NCI-H1694 treated with DMSO at 0.1 percent for 48 hours (cell line): ENCODE measurements around the gene EVI5L.
"Not testable (repeated sequence)": the region's sequence is repeated elsewhere in the genome, so short reads cannot be mapped to it uniquely, and the experiment has no call there.

Experiments used
- DNase-seq: peaks from one replicate; lab custom pipeline; 2025; lab: John Stamatoyannopoulos, UW

EVI5L gene

DNA sequence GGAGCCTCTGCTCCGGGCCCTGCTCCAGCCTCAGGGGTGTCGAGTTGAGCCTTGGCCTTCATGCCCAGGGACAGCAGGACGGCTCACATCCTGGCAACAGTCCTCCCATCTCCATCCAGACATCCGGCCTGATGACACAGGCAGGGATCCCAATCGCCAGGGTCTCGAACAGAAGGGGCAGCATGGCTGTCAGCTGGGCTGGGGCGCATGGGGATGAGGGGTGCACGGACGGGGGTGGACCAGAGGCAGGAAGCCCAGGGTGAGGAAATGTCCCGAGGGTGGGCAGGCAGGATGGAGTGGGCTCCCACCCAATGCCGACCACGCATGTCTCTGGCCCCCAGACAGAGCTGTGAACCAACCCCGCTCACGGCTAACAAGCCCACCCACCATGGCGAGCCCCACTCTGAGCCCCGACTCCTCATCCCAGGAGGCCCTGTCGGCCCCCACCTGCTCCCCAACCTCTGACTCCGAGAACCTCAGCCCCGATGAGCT, 16.2 kb downstream of the EVI5L start:
- DNase-seq: no peak

DNA sequence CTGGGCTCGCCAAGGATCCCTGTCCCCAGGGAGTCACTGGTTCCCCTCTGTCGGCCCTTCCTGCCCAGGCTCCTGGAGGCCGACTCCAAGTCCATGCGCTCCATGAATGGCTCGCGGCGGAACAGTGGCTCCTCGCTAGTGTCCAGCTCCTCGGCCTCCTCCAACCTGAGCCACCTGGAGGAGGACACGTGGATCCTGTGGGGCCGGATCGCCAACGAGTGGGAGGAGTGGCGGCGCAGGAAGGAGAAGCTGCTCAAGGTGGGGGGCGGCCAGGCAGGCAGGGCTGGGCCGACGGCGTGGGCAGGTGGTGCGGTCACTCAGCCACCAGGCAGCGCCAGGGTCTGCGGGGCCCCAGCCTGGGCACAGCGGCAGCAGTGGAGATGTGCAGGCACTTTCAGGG, 17.6 kb downstream of the EVI5L start:
- DNase-seq: no peak

DNA sequence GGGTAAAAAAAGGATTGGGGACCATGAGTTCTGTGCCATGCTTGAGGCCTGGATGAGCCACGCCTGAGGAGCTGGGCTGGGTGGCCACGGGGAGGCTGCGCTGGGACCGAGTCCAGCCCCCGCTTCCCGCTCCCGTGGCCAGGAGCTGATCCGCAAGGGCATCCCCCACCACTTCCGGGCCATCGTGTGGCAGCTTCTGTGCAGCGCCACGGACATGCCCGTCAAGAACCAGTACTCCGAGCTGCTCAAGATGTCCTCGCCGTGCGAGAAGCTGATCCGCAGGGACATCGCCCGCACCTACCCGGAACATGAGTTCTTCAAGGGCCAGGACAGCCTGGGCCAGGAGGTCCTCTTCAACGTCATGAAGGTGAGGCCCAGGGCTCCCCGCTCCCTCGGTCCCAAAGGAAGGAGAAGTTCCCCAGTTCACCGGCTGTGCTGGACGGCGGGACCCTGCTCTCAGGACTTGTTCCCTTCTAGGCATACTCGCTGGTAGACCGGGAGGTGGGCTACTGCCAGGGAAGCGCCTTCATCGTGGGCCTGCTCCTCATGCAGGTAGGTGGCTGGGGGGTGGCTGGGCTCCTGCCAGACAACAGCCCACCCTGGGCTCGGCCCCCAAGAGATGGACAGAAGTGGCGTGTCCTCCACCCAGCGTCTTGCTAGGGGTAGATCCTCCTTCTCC, 18.9 kb downstream of the EVI5L start:
- DNase-seq: no peak

- DNase-seq: no peak
Observed at GRCh38 chr19:7849631-7849999, 19.6 kb downstream of the EVI5L start.

DNA sequence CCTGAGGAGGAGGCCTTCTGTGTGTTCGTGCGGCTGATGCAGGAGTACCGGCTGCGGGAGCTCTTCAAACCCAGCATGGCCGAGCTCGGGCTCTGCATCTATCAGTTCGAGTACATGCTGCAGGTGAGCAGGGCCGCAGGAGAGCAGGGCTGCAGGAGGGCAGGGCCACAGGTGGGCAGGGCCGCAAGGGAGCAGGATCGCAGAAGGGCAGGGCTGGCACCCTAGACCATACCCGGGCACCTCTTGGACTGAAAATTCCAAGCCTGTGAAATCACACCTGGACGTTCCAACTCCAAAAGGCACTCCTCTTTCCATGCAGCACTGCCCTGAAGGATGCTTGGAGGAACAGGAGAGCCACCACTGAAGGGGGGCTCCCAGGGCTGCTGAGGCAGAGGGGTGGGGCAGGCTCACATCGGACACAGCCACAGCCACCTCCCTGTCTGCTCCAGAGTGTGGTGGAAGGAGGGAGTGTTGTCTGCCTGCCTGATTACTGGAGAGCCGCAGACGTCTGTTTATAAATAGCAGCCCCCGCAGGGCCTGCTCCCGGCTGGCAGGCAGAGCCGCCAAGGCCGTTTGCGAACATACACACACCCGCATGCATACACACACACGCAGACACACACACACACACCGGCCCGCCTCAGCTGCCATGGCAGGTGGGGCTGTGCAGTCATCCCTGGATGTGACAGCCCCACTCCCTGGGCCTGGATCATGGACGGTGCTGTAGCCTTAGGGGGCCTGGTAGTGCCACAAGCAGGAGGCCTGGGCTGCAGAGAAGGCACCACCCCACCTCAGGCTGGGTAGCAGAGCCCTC, 20.2 kb downstream of the EVI5L start:
- DNase-seq: no peak

- DNase-seq: no peak
Observed at GRCh38 chr19:7850945-7851622, 21.1 kb downstream of the EVI5L start.

- DNase-seq: no peak
Observed at GRCh38 chr19:7851623-7852500, 21.8 kb downstream of the EVI5L start.

DNA sequence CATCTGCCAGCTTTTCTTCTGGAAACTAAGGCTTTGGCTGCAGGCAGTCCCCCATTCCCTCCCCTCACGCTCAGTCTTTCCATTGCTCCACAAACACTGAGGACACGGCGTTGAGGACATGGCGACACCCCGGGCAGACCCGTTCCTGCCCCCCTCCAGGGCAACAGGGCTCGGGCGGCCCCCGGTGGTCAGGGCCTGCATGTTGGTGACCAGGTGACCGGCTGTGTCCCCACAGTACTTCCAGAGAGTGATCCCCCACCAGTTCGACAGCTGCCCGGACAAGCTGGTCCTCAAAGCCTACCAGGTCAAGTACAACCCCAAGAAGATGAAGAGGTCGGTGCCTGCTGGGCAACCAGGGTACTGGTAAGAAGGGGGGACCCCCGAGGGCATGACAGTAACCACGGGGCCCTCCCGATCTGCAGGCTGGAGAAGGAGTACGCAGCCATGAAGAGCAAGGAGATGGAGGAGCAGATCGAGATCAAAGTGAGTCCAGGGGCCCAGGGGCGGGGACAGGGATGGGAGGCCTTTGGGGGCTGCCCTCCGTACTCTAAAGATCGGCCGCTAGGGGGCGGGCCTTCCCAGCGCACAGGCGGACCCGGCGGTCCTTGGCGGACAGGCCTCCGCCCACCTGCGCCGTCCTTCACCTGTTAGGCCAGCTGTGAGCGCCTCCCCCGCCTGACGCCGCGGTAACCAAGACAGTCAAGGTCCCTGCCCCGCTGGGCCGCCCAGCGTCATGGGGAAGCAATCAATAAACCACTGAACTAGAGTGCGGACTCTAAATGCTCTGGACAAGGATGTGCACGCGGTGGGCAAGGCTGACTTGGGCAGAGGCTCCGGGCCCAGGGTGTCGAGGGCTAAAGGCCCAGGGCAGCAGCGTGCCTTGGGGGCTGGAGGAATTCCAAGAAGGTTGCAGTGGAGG, 23.1 kb downstream of the EVI5L start:
- DNase-seq: peak; percentile 36

- no peak for DNase-seq
Observed at GRCh38 chr19:7853770-7854128, 23.7 kb downstream of the EVI5L start.

DNA sequence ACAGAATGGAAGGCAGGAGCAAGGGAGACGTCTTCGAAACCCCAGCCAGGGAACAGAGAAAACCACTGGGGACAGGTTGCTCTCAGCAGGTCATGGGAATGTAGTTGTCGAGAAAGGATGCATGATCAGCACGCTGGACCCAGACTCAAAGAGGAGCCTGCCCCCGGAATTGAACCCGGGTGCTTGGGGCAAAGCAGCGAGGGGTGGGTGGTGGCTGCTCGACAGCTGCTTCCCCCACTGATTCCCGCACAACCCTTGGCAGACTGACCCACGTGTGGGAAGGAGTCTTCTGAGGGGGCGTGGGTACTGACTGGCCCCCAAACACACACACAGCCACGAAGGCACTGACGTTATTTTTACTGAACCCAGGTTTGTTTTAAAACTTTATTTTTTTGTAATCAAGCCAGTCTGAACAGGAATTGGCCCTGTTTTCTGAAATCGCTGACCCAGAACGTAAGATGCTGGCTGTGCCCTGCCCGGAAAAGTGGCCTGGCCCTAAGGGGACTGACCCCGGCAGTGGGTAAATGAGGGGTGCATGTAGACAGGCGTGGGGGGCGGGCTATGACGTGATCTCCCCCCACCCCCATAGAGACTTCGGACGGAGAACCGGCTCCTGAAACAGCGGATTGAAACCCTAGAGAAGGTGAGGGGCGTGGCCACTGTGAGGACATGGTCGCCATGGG, 25.5 kb downstream of the EVI5L start:
- DNase-seq: no peak

- no peak for DNase-seq
Observed at GRCh38 chr19:7856109-7856591, 26.1 kb downstream of the EVI5L start.

DNA sequence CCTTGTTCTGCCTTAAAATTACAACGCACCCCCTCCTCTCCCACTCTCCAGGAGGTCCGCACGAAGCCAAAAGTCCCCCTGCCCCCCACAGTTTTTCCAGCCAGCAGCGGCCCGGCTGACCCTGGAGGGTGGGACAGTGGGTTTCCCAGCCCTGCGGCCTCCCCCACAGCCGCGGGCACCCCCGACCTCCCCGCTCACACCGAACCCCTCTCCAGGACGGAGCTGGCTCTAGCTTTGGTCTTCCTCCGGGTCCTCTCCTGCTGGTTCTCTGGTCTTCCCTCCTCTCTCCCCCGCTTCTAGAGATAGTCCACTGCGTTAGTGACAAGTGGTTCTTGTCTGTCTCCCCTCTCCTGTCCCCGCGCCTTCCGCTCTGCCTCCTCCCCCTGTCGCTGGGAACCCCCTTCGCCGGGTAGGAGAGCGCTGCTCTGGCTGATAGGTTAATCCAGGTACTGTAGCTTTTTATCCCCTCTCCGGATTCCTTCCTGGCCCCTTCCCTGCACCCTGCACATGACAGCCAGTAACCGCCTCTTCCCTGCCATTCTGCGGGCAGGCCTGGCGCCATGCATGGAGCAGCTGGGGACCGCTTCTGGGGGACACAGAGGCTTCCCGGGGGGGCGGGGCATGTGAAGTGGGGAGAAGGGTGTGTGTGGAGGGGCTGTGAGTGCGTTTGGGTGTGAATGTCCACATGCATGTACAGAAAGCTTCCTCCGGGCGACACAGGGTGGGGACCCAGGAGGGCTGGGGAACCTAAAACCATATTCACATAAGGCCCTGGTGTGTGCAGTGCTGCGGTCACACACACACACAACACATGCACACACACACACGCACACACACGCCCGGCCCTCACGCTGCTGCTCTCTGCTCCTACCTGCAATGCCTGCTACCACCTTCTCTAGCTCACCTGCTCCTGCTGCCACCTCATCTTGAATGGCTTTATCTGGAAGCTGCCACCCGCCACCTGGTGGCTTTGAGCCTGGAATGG, 27.0 kb downstream of the EVI5L start:
- no peak for DNase-seq

DNA sequence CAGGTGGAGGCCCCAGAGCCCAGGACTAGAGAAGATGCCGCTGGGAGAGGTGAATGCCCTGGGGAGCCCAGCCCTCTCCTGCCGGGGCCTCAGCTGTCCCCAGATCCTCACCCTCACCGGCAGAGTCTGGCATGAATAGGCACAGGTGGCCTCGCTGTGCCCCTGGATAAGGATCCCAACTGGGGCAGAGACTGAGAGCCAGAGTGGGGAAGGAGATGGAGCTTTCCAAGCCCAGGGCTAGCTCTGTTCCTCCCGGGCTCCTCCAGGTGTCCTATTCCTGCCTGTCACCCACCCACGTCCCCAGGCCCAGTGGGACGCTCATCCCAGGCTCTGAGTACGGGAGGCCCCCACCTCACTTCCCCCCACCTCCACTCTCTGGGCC, 27.7 kb downstream of the EVI5L start:
- DNase-seq: no peak

DNA sequence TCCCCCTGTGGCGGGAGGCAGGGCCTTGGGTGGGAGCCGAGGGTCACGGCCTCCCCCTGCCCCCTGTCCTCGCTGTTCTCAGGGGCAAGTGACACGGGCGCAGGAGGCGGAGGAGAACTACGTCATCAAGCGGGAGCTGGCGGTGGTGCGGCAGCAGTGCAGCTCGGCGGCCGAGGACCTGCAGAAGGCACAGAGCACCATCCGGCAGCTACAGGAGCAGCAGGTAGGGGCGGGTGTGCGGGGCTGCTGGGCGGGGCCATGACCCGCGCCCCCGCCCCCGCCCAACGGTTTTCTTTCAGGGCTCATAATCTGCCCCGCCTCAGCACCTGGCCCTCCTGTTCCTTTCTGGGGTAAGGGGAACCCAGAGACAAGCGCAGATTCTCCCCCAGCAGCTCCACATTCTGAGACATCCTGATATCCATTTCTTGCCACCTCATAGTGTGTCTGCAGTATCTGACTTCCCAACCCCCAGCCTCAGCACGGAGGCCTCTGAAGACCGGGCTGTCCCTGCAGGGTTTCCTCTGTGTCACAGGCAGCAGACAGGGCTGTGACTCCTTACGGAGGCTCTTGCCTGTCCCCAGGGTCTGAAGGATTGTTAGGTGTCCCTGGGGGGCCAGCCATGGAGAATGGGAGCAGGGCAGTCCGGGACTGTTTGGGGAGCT, 28.2 kb downstream of the EVI5L start:
- DNase-seq: peak; percentile 73

- not testable (repeated sequence) for DNase-seq
Observed at GRCh38 chr19:7859087-7859486, 29.1 kb downstream of the EVI5L start.

DNA sequence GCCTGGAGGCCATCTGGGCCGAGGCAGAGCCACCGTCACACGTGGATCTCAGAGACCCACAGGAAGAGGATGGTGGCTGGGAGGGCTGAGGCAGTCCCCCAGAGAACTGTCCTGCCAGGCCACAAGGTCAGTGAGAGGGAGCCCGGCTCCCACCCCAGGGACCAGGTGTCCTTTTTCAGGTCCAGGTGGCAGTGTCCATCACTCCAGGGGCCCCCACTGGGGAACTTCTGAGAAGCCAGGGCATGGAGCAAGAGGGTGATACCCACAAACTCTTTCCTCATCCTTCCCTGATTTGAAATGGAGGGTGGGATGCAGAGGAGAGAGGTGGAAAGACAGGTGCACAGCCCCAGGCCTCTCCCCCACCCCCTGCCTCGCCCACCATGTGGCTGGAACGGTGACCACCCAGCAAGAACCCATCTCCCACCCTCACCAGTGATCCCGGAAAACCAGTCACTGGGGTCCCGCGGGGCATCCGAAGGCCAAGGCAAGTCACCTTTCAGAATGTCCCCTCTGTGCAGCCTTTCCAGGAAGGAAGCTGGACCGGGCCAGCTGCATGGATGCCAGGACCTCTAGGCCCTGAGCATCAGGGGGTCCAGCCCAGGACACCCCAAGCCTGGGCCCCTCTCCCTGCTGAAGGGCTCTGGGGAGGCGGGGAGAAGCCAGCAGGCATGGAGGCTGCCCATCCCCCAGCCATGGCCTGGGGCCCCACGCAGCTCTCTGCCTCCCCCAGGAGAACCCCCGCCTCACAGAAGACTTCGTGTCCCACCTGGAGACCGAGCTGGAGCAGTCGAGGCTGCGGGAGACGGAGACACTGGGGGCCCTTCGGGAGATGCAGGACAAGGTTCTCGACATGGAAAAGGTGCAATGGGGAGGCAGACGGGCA, 30.1 kb downstream of the EVI5L start:
- DNase-seq: no peak
